Measurements from ENCODE around the gene C1QL1. TPM values are rescaled to one million over a fixed set of nuclear protein-coding genes. Genes with fewer than 3 reads are reported as not detected.

The C1QL1 gene
- total RNA-seq, 1 donor from 2014 or later: 0.27 TPM

DNA sequence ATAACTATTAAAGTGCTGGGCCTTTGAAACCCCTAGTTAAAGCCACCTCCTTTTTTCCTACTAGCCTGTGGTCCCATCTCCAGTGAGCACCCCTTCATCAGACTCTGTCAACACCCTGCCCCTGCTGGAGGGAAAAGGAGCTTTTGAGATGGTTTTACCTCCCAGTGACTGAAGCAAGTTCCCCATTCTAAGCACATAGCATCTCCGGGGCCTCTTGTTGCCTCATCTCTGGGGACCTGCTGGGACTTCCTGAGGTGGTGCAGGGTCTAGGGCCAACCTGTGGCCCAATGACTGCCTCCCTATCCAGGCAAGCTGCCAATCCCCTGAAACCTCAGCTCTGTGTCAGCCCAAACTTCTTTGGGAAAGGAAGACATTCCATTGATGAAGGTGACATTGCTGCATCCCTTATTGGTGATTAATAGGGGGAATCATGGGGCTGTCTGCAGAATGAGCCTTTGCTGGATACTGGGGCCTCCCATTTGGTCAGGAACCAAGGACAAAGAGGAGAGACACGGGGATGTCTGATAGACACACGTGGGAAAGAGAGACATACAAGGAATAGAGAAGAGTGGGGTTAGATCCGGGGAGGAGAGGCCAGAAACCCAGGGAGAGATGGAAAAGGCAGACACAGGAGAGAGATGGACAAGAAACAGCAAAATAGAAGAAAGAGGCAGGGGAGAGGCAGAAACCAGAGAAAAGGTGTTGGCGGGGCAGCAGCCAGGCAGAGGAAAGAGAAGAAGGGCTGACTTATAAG lies 2.4 kb downstream of the C1QL1 start:
- intact Hi-C loops (cut with micrococcal nuclease): loop anchor here (10.0 kb wide), 1 partner anchor 259 kb away; the partner anchor contains the start of gene FMNL1

DNA sequence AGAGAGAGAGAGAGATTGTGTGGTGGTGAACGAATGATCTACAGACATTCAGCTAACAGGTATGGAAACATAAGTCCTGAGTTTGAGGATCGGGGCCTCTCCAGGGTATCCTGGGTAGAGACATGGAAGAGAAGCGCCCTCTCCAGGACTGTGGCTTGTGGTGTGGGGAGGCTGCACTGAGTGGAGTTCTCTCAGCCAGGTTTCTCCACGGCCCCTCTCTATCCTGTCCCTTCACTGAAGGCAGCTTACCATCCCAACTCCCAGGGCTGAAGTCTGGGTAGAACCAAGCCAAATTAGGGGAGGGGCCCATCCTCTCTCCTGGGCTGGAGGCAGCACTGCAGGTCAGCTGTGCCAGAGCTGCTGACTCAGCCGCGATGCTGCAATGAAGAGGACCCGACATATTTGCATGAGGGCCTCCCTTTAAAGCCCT lies 6.2 kb downstream of the C1QL1 start:
- intact Hi-C loops (cut with micrococcal nuclease): loop anchor here (10.0 kb wide), 1 partner anchor 263 kb away; the partner anchor contains the start of gene FMNL1

DNA sequence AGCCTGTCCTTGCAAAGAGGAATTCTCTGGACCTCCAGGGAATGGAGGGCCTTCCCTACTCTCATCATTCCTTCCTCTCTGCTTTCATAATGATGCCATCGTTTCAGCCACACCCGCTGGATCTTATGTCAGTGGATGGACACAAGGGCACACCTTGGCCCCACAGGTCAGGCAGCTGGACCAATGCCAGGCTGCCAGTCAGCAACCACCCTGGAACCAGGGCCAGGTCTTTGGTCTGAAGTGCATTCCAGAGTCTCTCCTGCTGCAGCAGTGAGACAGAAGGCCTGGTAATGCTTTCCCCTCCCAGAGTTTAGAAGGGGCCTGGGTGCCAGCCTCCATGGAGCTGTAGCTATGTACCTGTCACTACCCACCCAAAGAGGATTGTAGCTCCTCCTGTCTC lies 7.4 kb downstream of the C1QL1 start:
- intact Hi-C loops (cut with micrococcal nuclease): loop anchor here (10.0 kb wide), 1 partner anchor 264 kb away; the partner anchor contains the start of gene FMNL1

- intact Hi-C loops (cut with micrococcal nuclease): loop anchor here (10.0 kb wide), 1 partner anchor 265 kb away; the partner anchor contains the start of gene FMNL1
Measured at GRCh38 chr17:44959821-44960531, 8.1 kb downstream of the C1QL1 start.

DNA sequence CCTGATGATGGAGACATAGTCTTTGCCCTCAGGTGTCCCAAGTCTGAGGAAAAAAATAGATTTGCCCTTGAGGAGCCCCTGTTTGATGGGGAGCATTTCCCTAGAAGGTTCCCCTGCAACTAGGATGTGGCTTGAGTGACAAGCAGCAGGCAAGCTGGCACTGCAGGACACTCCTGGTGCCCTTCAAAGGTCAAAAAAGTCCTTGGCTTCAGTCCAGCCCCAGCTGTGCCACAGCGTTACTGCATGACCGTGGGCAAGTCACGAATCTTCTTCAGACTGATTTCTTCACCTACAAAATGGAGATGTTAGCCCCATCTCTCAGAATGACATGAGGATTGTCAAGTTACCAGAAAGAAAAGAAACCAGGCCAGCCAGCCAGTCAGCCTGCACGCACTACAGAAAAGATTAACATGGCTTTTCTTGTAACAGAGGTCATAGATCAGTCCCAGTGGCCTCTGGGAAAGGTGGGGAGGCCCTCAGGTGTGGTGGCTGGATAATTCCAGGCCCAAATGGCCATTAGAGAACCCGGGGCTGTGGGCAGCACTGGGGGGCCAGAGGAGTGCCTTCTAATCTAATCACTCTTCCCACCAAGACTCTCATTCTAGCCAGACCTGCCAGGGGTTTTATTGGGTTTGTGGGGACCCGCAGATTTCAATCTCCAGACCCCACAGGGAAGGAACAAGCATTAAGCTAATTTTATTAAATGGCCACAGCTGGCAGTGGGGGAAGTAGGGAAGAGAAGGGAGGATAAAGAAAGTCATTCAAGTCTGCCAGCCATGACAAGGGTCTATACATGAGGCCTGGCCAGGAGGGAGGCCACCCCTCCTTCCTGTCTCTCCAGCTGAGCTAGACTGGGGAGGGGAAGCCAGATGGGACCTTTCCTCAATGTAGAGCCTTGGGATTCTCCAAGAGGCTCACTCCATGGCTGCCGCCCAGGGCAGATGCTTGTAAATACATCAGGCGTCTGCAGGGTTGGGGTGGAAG lies 10.8 kb downstream of the C1QL1 start:
- intact Hi-C loops (cut with micrococcal nuclease): no loop called here

- intact Hi-C loops (cut with micrococcal nuclease): no loop called here
Measured at GRCh38 chr17:44955674-44956425, 12.3 kb downstream of the C1QL1 start.

DNA sequence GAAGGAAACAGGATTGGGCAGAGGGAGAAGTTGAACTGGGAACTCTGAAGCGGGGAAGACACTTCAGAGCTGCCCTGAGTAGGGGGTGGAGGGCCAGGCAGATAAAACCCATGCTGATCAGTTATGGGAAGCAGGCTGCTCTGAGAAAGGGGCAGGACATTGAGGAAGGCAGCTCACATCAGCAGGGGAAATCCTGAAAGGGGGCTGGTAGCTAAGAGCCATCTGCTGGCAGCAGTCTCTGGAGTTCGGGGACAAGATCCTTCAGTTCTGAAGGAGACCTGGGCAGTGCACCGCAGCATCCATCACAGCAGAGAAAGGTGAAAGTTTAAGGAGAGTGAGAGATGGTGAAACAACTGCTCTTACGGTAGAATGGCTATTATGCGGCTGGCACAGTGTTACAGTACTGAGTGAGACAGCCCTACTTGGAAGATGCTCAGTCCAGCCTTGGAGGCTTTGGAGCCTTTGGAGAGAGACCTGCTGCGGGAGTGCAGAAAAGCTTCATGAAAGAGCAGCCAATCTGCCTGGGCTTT lies 15.1 kb downstream of the C1QL1 start:
- intact Hi-C loops (cut with micrococcal nuclease): no loop called here

DNA sequence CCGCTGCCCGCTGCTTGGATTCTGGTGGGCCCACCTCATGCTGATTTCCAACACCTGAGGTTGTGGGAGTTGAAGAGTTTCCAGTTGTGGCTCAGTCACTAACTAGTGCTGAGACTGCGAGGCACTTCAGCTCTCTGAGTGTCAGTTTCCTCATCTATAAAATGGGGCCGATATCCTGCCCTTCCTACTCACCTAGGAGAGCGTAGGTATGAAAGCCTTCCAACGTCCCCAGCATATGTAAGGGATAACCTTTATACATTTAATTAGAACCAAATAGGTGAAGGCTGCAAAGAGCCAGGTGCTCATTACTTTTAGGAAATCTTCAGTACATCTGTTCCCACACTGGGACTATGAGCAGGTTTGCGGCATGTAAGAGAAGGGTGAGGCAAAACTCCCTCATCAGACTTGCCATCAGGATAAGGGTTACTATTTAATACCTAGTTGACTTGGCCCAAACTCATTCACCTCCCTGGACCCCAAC lies 19.7 kb downstream of the C1QL1 start:
- intact Hi-C loops (cut with micrococcal nuclease): loop anchor here (10.0 kb wide), 1 partner anchor 366 kb away; the partner anchor contains the start of gene MAP3K14

DNA sequence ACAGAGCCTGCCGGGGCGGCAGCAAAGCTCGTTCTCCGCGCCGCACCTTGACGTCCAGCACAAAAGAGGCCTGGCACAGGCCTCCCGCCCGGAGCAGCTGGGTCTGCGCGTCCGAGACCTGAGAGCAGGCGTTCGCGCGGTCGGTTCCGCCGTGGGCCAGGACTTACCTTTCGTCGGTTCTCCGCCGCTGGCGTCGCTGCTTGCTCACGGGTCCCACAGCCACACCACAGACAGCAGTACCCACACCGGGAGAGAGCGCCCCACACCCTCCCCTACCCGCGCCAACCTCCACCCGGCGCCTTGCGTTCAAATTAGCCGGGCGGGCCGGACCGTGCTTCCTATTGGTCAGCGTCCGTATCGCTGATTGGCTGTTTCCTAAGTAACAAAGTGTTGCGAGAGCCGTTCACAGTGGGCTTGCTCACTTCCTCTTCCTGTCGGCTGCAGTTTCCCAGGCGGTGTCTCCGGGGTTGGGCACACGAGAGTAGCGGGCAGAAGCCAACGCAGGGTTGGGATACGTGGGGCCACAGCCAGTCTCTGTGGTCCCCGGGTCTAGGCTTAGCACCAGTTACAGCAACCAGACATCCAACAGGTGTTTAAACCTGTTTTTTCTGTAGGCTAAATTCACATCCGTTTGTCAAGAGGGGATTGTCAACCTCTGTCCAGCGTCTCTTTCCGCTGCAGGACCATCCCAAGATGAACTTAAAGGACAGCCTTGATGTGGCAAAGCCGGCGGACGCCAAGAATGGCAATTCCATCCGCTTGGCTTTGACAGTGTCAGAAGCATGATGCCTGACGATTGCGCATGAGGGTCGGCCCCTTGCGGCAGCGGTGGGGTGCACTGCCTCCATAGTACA lies 20.4 kb downstream of the C1QL1 start, which contains the start of gene KIF18B:
Gene KIF18B, minus strand, starts transcription at position 313 of the 854 bp plus-strand sequence. CDS start 11,429 bp downstream, outside the sequence.
- intact Hi-C loops (cut with micrococcal nuclease): loop anchor here (1.0 to 10.0 kb wide), 7 partner anchors 21 to 367 kb away; partner anchors contain the start of genes C1QL1, EFTUD2, MAP3K14 and NMT1

GRCh38 chr17:44945652-44946051 lies 22.5 kb downstream of the C1QL1 start:
- intact Hi-C loops (cut with micrococcal nuclease): loop anchor here (1.0 to 10.0 kb wide), 4 partner anchors 8 to 369 kb away; partner anchors contain the start of gene MAP3K14

DNA sequence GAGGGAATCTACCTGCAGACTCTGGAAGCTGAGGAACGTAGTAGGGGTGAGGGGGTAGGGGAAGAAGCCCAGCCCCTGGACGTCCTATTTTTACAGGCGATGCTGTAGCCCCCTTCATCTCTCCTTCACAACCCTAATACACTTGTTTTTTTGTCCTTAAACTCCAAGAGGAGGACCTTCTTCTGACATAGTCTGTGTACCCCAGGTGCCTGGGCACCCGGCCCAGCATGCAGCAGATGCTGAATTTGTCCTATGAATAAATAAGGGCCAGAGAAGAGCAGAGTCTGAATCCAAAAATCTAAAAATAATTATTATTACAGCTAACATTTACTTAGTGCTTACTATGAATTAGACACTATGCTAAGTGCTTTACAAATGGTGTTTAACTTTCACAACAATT lies 25.6 kb downstream of the C1QL1 start:
- intact Hi-C loops (cut with micrococcal nuclease): loop anchor here (10.0 kb wide), 1 partner anchor 372 kb away; the partner anchor contains the start of gene MAP3K14

DNA sequence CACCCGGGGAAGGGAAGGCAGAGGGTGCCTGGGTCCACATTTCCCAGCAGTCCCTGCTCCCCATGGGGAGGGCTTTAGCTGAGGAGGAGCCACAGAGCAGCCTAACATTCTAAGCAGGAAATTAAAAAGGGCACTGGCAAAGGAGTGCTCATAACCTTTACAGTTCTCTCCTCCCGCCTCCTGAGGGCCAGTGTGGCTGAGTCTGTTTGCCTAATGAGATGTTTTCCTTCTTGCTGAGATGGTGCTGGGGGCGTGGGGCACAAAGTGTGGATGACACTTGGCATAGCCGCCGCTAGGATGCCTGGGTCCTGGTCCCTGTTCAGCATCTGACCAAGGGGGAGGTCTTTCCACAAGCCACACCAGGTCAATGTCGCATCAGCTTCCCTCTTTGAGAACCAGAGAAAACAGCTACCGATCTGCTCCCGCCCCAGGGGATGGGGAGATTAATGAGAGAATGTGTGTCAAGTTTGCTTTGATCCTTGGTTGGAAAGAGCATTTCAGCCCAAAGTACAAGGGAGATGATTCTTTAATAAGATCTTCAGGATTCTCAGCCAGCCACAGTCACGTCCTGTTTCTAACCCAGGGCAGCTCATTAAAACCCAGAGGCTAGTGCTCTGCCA lies 26.3 kb downstream of the C1QL1 start:
- intact Hi-C loops (cut with micrococcal nuclease): loop anchor here (10.0 kb wide), 1 partner anchor 373 kb away; the partner anchor contains the start of gene MAP3K14

- intact Hi-C loops (cut with micrococcal nuclease): loop anchor here (10.0 kb wide), 1 partner anchor 374 kb away; the partner anchor contains the start of gene MAP3K14
Measured at GRCh38 chr17:44940768-44941167, 27.3 kb downstream of the C1QL1 start.

GRCh38 chr17:44940317-44940716 lies 27.8 kb downstream of the C1QL1 start:
- intact Hi-C loops (cut with micrococcal nuclease): loop anchor here (10.0 kb wide), 1 partner anchor 374 kb away; the partner anchor contains the start of gene MAP3K14

DNA sequence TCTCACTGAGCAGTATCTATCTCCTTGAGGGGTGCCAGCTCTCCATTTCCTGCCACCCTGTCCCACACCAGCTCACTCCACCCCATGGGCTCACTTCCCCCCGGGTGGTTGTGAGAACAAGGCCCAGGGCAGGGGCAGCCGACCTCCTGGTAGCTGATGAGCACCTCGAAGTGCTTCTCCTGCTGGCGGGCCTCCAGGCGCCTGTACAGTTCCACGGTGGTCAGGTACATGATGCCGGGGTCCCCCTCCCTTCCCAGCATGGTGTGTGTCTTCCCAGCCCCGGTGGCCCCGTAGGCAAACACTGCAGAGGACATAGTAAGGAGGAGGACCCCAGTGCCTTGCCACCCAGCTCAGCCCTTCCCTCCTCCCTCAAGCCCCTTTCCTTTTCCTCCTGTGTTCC lies 33.0 kb downstream of the C1QL1 start:
- intact Hi-C loops (cut with micrococcal nuclease): no loop called here

GRCh38 chr17:44934745-44935105 lies 33.4 kb downstream of the C1QL1 start:
- intact Hi-C loops (cut with micrococcal nuclease): no loop called here

GRCh38 chr17:44933824-44934744 lies 34.0 kb downstream of the C1QL1 start:
- intact Hi-C loops (cut with micrococcal nuclease): no loop called here

Data from T-helper 1 cell treated with Interleukin-12 subunit alpha and Interleukin-12 subunit beta and Interleukin-4 antibody, amounts not matched to agents 30 ng/mL and 1 ng/mL, for 36 hours (primary cell).